HepG2 (cell line): ENCODE results near the gene KIAA1328. TPM values are rescaled to one million over a fixed set of nuclear protein-coding genes. Genes with fewer than 3 reads are reported as not detected.

ENCODE experiments used
- AKNA ChIP-seq: sonication (generic); formaldehyde crosslinking; IDR thresholded peaks from 2 replicates; pipeline ENCODE4 v1.4.0; 2020; ENCODE audit warnings: missing genetic modification reagents, borderline replicate concordance
- DPF2 ChIP-seq: sonication (generic); formaldehyde crosslinking; IDR thresholded peaks from 2 replicates; pipeline ENCODE4 v1.4.0; 2020; ENCODE audit warnings: mild to moderate bottlenecking, low read depth, missing genetic modification reagents, borderline replicate concordance
- SYNCRIP ChIP-seq: fragments of 200-400 bp; formaldehyde crosslinking; IDR thresholded peaks from 2 replicates; pipeline ENCODE4 v1.6.1; 2018; ENCODE audit warnings: mild to moderate bottlenecking, low read depth, low read length; ENCODE audit not compliant: insufficient read depth
- USF2 ChIP-seq, 2 experiments: sonication (generic) in 1 of 2; formaldehyde crosslinking in 1 of 2; IDR thresholded peaks; 2 replicates each; pipeline versions ENCODE4 v1.5.1 to v1.6.1; 2011 to 2020; ENCODE audit warnings: borderline replicate concordance in 1 of 2, low read depth in 1 of 2, low read length in 1 of 2, mild to moderate bottlenecking in 1 of 2, missing genetic modification reagents in 1 of 2, moderate library complexity in 1 of 2
- ZBTB39 ChIP-seq: sonication (generic); formaldehyde crosslinking; IDR thresholded peaks from 2 replicates; pipeline ENCODE4 v1.5.0; 2020; ENCODE audit warnings: missing genetic modification reagents
- ZNF101 ChIP-seq: sonication (generic); formaldehyde crosslinking; IDR thresholded peaks from 2 replicates; pipeline ENCODE4 v1.4.0; 2020; ENCODE audit warnings: mild to moderate bottlenecking, low read depth, missing genetic modification reagents, borderline replicate concordance
- polyA plus RNA-seq, 8 experiments: library from polyadenylated mRNA; depleted of rRNA in 3 of 8; stranded (reverse) in 7 of 8; unstranded in 1 of 8; fragments of >200 nt; fragmentation: Illumina TruSeq in 4 of 8; extraction: Trizol in 4 of 8; gene quantifications; 2 replicates each; pipeline versions ENCODE4 v1.2.1 to v1.2.3, GENCODE V29; 2011 to 2016; ENCODE audit warnings: low read depth in 4 of 8, missing spikeins in 1 of 8, mixed read lengths in 1 of 8; ENCODE audit not compliant: insufficient read depth in 1 of 8
- total RNA-seq, 5 experiments: library from RNA; depleted of rRNA; stranded (reverse); fragments of >200 nt; fragmentation: Illumina TruSeq; extraction: Trizol; gene quantifications; 2 replicates each; pipeline ENCODE4 v1.2.3, GENCODE V29; 2016; ENCODE audit warnings: low read depth in 1 of 5
- TF ChIP-seq, protein P1 (sequence below): sonication (generic); formaldehyde crosslinking; IDR thresholded peaks from 2 replicates; pipeline ENCODE4 v1.9.0; 2021; ENCODE audit warnings: missing genetic modification reagents, borderline replicate concordance
- TF ChIP-seq, protein P2 (sequence below), 2 experiments: sonication (generic) in 1 of 2; formaldehyde crosslinking in 1 of 2; IDR thresholded peaks; 2 replicates each; pipeline versions ENCODE4 v1.4.0 to v1.6.1; 2018 to 2020; ENCODE audit warnings: missing genetic modification reagents in 2 of 2, borderline replicate concordance in 1 of 2, low read depth in 1 of 2, mild to moderate bottlenecking in 1 of 2, missing biosample characterization in 1 of 2
- TF ChIP-seq, protein P3 (sequence below): sonication (generic); formaldehyde crosslinking; IDR thresholded peaks from 2 replicates; pipeline ENCODE4 v1.8.0; 2022; ENCODE audit warnings: mild to moderate bottlenecking, missing genetic modification reagents; ENCODE audit not compliant: insufficient replicate concordance

KIAA1328 gene
- total and polyA plus RNA-seq, 2 of the 13 experiments (the other 11 are each of a cell fraction or from before 2014, with no cell fraction given) = 4.1 to 6.0 TPM

GRCh38 chr18:37270038-37270665 lies 441.2 kb downstream of the KIAA1328 start (continued):
- TF ChIP-seq AKNA (CRISPR knock-in tag) (peak; percentile 100), USF2 (IDR thresholded peaks at IDR 0.05; ENCODE audit: low read depth, low read length) (no peak), USF2 (CRISPR knock-in tag; IDR thresholded peaks at IDR 0.05; ENCODE audit: borderline replicate concordance) (peak; percentile 62; the same call in 1 of the 2 replicates), ZNF101 (CRISPR knock-in tag) (peak; percentile 99), ZBTB39 (CRISPR knock-in tag) (peak; percentile 97), DPF2 (CRISPR knock-in tag) (0 out of 2 replicates have a peak, but pooled peaks have one; percentile 32), SYNCRIP (no peak)
- TF ChIP-seq, protein P1, sequence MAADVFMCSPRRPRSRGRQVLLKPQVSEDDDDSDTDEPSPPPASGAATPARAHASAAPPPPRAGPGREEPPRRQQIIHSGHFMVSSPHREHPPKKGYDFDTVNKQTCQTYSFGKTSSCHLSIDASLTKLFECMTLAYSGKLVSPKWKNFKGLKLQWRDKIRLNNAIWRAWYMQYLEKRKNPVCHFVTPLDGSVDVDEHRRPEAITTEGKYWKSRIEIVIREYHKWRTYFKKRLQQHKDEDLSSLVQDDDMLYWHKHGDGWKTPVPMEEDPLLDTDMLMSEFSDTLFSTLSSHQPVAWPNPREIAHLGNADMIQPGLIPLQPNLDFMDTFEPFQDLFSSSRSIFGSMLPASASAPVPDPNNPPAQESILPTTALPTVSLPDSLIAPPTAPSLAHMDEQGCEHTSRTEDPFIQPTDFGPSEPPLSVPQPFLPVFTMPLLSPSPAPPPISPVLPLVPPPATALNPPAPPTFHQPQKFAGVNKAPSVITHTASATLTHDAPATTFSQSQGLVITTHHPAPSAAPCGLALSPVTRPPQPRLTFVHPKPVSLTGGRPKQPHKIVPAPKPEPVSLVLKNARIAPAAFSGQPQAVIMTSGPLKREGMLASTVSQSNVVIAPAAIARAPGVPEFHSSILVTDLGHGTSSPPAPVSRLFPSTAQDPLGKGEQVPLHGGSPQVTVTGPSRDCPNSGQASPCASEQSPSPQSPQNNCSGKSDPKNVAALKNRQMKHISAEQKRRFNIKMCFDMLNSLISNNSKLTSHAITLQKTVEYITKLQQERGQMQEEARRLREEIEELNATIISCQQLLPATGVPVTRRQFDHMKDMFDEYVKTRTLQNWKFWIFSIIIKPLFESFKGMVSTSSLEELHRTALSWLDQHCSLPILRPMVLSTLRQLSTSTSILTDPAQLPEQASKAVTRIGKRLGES (CRISPR knock-in tag) = peak; percentile 99
- TF ChIP-seq, protein P2, sequence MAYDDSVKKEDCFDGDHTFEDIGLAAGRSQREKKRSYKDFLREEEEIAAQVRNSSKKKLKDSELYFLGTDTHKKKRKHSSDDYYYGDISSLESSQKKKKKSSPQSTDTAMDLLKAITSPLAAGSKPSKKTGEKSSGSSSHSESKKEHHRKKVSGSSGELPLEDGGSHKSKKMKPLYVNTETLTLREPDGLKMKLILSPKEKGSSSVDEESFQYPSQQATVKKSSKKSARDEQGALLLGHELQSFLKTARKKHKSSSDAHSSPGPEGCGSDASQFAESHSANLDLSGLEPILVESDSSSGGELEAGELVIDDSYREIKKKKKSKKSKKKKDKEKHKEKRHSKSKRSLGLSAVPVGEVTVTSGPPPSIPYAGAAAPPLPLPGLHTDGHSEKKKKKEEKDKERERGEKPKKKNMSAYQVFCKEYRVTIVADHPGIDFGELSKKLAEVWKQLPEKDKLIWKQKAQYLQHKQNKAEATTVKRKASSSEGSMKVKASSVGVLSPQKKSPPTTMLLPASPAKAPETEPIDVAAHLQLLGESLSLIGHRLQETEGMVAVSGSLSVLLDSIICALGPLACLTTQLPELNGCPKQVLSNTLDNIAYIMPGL (CRISPR knock-in tag; IDR thresholded peaks at IDR 0.05; ENCODE audit: borderline replicate concordance in 1 of 2, low read depth in 1 of 2) = peak; percentile 69 to 94
- TF ChIP-seq, protein P3, sequence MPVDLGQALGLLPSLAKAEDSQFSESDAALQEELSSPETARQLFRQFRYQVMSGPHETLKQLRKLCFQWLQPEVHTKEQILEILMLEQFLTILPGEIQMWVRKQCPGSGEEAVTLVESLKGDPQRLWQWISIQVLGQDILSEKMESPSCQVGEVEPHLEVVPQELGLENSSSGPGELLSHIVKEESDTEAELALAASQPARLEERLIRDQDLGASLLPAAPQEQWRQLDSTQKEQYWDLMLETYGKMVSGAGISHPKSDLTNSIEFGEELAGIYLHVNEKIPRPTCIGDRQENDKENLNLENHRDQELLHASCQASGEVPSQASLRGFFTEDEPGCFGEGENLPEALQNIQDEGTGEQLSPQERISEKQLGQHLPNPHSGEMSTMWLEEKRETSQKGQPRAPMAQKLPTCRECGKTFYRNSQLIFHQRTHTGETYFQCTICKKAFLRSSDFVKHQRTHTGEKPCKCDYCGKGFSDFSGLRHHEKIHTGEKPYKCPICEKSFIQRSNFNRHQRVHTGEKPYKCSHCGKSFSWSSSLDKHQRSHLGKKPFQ = peak; percentile 98
